Calu3 (cell line): ENCODE data around the gene PDX1. TPM values are rescaled to one million over a fixed set of nuclear protein-coding genes. Genes with fewer than 3 reads are reported as not detected.

ENCODE experiments used
- BruUV-seq: library from RNA; stranded (reverse); fragments of 400-500 nt; replicated peaks from 2 replicates; lab custom pipeline; 2021; lab: Mats Ljungman, UMichigan
- CTCF ChIA-PET: fragments of 300-600 bp; sonication (Branson Sonifier 250); formaldehyde crosslinking; loops from one replicate; lab custom pipeline; 2022; ENCODE audit warnings: antibody characterized with exemption; lab: Charles Lee
- DNase-seq: peaks from one replicate; pipeline ENCODE4 v3.0.0; 2022
- H3K27ac Mint-ChIP-seq: one replicate; pipeline ENCODE4 v1.8.0; 2022; ENCODE audit warnings: mixed read lengths; ENCODE audit not compliant: unreplicated experiment
- H3K27me3 Mint-ChIP-seq: one replicate; pipeline ENCODE4 v1.8.0; 2022; ENCODE audit warnings: mixed read lengths; ENCODE audit not compliant: unreplicated experiment
- H3K36me3 Mint-ChIP-seq: one replicate; pipeline ENCODE4 v1.8.0; 2022; ENCODE audit warnings: mild to moderate bottlenecking, moderate library complexity, mixed read lengths; ENCODE audit not compliant: insufficient read depth, unreplicated experiment
- H3K4me1 Mint-ChIP-seq: one replicate; pipeline ENCODE4 v1.8.0; 2022; ENCODE audit warnings: mild to moderate bottlenecking, low read depth, mixed read lengths; ENCODE audit not compliant: unreplicated experiment
- H3K4me3 Mint-ChIP-seq: one replicate; pipeline ENCODE4 v1.8.0; 2022; ENCODE audit warnings: mild to moderate bottlenecking, low read depth, moderate library complexity, mixed read lengths; ENCODE audit not compliant: unreplicated experiment
- H3K9me3 Mint-ChIP-seq: one replicate; pipeline ENCODE4 v1.8.0; 2022; ENCODE audit warnings: low read depth, mixed read lengths; ENCODE audit not compliant: unreplicated experiment
- CTCF ChIP-seq: fragments of 200-600 bp; IDR thresholded peaks from one replicate; pipeline ENCODE4 v1.8.0; 2022; ENCODE audit warnings: antibody characterized with exemption; ENCODE audit not compliant: unreplicated experiment
- intact Hi-C: fragments of 100-400 bp; cut with micrococcal nuclease; formaldehyde crosslinking; loops from one replicate; pipeline ENCODE4 v1.10.0; 2022; ENCODE audit not compliant: unreplicated experiment
- total RNA-seq: library from RNA; stranded (reverse); gene quantifications from 2 replicates; pipeline ENCODE4 v1.2.3, GENCODE V29; 2022

PDX1 gene
- total RNA-seq, 1 experiment from 2014 or later: 1.8 TPM

GRCh38 chr13:27933118-27933517, 13.3 kb downstream of the PDX1 start:
- no TSS peak for BruUV-seq
- Mint-ChIP-seq H3K36me3 (no peaks in the 10 kb centered on the region), H3K4me1 (no peaks in the 10 kb centered on the region), H3K4me3 (no peak overlapping the region), H3K27ac (no peak overlapping the region), H3K9me3 (no peaks in the 10 kb centered on the region), H3K27me3 (no peaks in the 10 kb centered on the region)
- no peak for TF ChIP-seq CTCF
- intact Hi-C loops: no loop called here
- no peak for DNase-seq
- CTCF ChIA-PET: interaction anchor here (1.2 to 1.3 kb wide), 3 partner anchors 21 to 107 kb away, joined by 3 to 5 read pairs (median 4); no protein-coding TSS in a partner anchor

GRCh38 chr13:27933580-27934328, 14.0 kb downstream of the PDX1 start:
- no peaks in the 10 kb centered on the region for H3K36me3 Mint-ChIP-seq
- no peak overlapping the region for H3K4me3 Mint-ChIP-seq
- H3K27ac Mint-ChIP-seq: no peak overlapping the region
- CTCF ChIA-PET: interaction anchor here (1.2 to 1.3 kb wide), 3 partner anchors 20 to 107 kb away, joined by 3 to 5 read pairs (median 4); no protein-coding TSS in a partner anchor
- peak; percentile 55 for DNase-seq
- no peaks in the 10 kb centered on the region for H3K9me3 Mint-ChIP-seq
- intact Hi-C loops: no loop called here
- BruUV-seq: no TSS peak
- no peaks in the 10 kb centered on the region for H3K27me3 Mint-ChIP-seq
- H3K4me1 Mint-ChIP-seq: no peaks in the 10 kb centered on the region
- no peak for TF ChIP-seq CTCF

- TF ChIP-seq CTCF: no peak
- no peak overlapping the region for H3K27ac Mint-ChIP-seq
- BruUV-seq: no TSS peak
- H3K4me1 Mint-ChIP-seq: no peaks in the 10 kb centered on the region
- no peaks in the 10 kb centered on the region for H3K27me3 Mint-ChIP-seq
- CTCF ChIA-PET: interaction anchor here (0.6 kb wide), 1 partner anchor 958 kb away, joined by 3 read pairs; no protein-coding TSS in a partner anchor
- no peak for DNase-seq
- H3K9me3 Mint-ChIP-seq: no peaks in the 10 kb centered on the region
- no peaks in the 10 kb centered on the region for H3K36me3 Mint-ChIP-seq
- intact Hi-C loops: no loop called here
- no peak overlapping the region for H3K4me3 Mint-ChIP-seq
Observed at GRCh38 chr13:27942972-27943371, 23.2 kb downstream of the PDX1 start.

GRCh38 chr13:27952876-27953675, 33.3 kb downstream of the PDX1 start:
- TF ChIP-seq CTCF: no peak
- peak overlapping the region; percentile 93 for H3K27ac Mint-ChIP-seq
- CTCF ChIA-PET: interaction anchor here (1.1 to 2.8 kb wide), 10 partner anchors 15 to 591 kb away, joined by 3 to 40 read pairs (median 8); partner anchors contain the start of genes CDX2 and PDX1
- intact Hi-C loops: loop anchor here (1.0 to 2.0 kb wide), 3 partner anchors 34 to 124 kb away; partner anchors contain the start of gene PDX1
- H3K4me1 Mint-ChIP-seq: peaks cover 7% of the 10 kb centered on the region
- H3K9me3 Mint-ChIP-seq: no peaks in the 10 kb centered on the region
- peak overlapping the region; percentile 81 for H3K4me3 Mint-ChIP-seq
- peaks cover 15% of the 10 kb centered on the region for H3K36me3 Mint-ChIP-seq
- no peaks in the 10 kb centered on the region for H3K27me3 Mint-ChIP-seq
- DNase-seq: peak; percentile 57
- TSS peak; percentile 37 for BruUV-seq
